ENCODE results near the gene CYP2R1. TPM values are rescaled to one million over a fixed set of nuclear protein-coding genes. Genes with fewer than 3 reads are reported as not detected.
A peak's percentile ranks its signal among the peaks of the same experiment; 100 is the strongest.
"Not testable (repeated sequence)": the region's sequence is repeated elsewhere in the genome, so short reads cannot be mapped to it uniquely, and the experiment has no call there.

Gene CYP2R1
- total RNA-seq, 2 experiments from 2014 or later = 11.7 to 16.6 TPM

DNA sequence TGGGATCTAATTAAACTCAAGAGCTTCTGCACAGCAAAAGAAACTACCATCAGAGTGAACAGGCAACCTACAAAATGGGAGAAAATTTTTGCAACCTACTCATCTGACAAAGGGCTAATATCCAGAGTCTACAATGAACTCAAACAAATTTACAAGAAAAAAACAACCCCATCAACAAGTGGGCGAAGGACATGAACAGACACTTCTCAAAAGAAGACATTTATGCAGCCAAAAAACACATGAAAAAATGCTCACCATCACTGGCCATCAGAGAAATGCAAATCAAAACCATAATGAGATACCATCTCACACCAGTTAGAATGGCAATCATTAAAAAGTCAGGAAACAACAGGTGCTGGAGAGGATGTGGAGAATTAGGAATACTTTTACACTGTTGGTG lies 8.3 kb downstream of the CYP2R1 start:
- peaks cover 12% of the 10 kb centered on the region for H3K4me1 Mint-ChIP-seq
- H3K27ac Mint-ChIP-seq; DNase-seq; ATAC-seq; H3K9me3 Mint-ChIP-seq (ENCODE audit: low read depth); H3K4me3 Mint-ChIP-seq; CTCF ChIA-PET; H3K27me3 Mint-ChIP-seq: not testable (repeated sequence)
- H3K36me3 Mint-ChIP-seq = peaks cover 53% of the 10 kb centered on the region

DNA sequence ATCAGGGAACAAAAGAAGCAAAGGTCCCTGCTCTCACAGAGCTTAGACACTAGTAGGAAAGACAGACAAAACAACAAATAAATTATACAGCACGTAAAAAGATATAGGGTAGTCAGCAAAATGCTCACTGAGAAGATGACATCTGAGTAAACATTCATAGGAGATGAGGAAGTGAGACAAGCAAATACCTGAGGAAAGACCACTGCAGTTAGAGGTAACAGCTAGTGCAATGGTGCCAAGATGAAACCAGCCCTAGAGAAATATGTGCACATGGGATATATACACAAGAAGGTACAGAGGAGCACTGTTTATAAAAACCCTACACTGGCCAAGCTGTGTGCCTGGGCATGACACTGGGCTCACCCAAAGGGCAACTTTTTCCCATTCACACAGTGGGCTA lies 9.8 kb downstream of the CYP2R1 start:
- peaks cover 1% of the 10 kb centered on the region for H3K4me1 Mint-ChIP-seq
- H3K36me3 Mint-ChIP-seq = peaks cover 59% of the 10 kb centered on the region
- CTCF ChIA-PET = interaction anchor here (1.7 kb wide), 1 partner anchor 9 kb away, joined by 10 read pairs; the partner anchor contains the start of gene CYP2R1

DNA sequence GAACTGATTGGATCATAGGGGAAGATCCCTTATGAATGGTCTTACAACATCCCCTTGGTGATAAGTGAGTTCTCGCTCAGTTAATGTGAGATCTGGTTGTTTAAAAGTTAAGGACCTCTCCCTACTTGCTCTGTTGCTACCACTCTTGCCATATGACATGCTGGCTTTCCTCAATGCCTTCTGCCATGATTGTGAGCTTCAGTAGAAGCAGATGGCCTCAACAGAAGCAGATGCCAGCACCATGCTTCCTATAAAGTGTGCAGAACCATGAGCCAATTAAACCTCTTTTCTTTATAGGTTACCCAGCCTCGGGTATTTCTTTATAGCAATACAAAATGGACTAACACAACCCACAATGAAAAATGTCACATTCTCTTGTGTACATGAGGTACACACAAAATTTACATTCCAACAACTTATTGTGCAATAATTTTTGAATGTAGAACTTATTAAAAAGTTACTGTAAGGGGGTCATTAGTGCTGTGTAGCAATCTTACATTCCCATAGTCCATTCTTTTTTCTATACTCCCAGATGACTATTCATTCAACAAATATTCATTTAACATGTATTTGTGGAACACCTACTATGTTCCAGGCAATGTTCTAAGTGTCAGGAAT lies 10.3 kb downstream of the CYP2R1 start:
- no peak for ATAC-seq
- no peak overlapping the region for H3K27ac Mint-ChIP-seq
- no peak for DNase-seq
- H3K36me3 Mint-ChIP-seq = peaks cover 62% of the 10 kb centered on the region
- H3K9me3 Mint-ChIP-seq (ENCODE audit: low read depth) = peaks cover 2% of the 10 kb centered on the region
- peaks cover 1% of the 10 kb centered on the region for H3K4me1 Mint-ChIP-seq
- CTCF ChIA-PET = interaction anchor here (1.7 kb wide), 1 partner anchor 10 kb away, joined by 10 read pairs; the partner anchor contains the start of gene CYP2R1
- H3K4me3 Mint-ChIP-seq = no peak overlapping the region
- H3K27me3 Mint-ChIP-seq = no peaks in the 10 kb centered on the region

More for the DNA sequence above, 9.8 kb downstream of the CYP2R1 start:
- ATAC-seq = no peak
- Mint-ChIP-seq H3K9me3 (ENCODE audit: low read depth) (peaks cover 2% of the 10 kb centered on the region), H3K4me3 (no peak overlapping the region), H3K27ac (no peak overlapping the region), H3K27me3 (no peaks in the 10 kb centered on the region)
- no peak for DNase-seq

DNA sequence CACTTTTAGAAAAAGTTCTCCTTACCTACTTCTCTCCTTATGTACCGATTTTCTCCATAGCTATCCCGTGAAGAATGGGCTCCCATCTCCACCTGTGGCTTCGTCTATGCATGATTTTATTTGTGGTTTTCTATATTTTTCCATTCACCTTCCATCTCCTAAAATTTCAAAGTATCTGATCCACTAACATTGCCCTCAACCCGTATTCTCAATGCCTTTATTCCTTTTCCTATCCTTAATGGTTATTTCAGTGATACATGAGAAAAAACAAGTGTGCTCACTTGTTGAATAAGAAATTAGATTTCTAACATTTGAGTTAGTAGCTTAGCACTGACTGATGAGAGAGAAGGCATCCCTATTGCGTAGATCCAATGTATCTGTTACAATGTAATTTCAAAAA lies 16.9 kb downstream of the CYP2R1 start:
- no peak for ATAC-seq
- Mint-ChIP-seq H3K27me3 (no peaks in the 10 kb centered on the region), H3K36me3 (peaks cover 75% of the 10 kb centered on the region), H3K9me3 (ENCODE audit: low read depth) (no peaks in the 10 kb centered on the region), H3K27ac (no peak overlapping the region), H3K4me1 (peaks cover 3% of the 10 kb centered on the region), H3K4me3 (no peak overlapping the region)
- no peak for DNase-seq
- CTCF ChIA-PET = no interaction called here

DNA sequence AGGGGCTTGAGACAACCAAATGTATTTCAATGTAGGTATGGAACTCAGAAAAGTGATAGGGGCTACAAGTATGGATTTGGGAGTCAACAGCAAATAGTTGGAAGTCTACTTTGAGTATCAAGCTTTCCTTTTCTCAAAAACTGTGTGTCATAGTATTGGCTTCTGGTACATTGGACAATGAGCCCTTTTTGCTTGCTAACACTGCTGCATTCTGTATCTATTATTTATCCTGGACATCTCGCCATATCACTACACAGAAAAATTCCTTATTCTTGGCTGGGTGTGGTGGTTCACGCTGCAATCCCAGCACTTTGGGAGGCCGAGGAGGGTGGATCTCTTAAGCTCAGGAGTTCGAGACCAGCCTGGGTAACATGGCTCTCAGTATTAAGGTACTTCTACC lies 18.4 kb downstream of the CYP2R1 start:
- Mint-ChIP-seq H3K4me1 (peaks cover 3% of the 10 kb centered on the region), H3K9me3 (ENCODE audit: low read depth) (no peaks in the 10 kb centered on the region), H3K36me3 (peaks cover 76% of the 10 kb centered on the region), H3K27me3 (no peaks in the 10 kb centered on the region), H3K4me3 (no peak overlapping the region), H3K27ac (no peak overlapping the region)
- ATAC-seq (no peak), DNase-seq (no peak)
- CTCF ChIA-PET = no interaction called here

DNA sequence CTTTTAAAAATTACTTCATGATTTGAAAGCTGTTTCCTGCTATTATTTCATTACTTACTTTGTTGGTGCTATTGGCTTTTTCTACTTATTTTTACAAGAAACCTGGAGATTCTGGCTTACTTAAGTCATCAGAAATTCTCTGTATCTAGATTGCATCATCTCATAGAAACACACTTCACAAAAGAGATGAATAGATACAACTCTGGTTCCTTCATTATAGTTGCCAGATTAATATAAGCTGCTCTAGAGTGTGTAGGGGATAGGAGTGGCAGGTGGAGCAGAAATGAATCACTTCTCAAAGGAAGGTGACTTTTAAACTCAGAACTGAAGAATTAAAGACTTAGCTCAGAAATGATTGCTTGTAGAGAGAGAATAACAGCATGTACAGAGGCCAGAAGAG lies 20.0 kb downstream of the CYP2R1 start:
- CTCF ChIA-PET = no interaction called here
- H3K36me3 Mint-ChIP-seq = peaks cover 71% of the 10 kb centered on the region

DNA sequence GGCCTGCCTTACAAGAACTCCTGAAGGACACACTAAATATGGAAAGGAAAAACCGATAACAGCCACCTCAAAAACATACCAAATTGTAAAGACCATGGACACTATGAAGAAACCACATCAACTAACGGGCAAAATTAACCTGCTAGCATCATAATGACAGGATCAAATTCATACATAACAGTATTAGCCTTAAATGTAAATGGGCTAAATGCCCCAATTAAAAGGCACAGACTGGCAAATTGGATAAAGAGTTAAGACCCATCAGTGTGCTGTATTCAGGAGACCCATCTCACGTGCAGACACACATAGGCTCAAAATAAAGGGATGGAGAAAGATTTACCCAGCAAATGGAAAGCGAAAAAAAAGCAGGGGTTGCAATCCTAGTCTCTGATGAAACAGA lies 28.3 kb downstream of the CYP2R1 start:
- H3K4me3 Mint-ChIP-seq, CTCF ChIA-PET: not testable (repeated sequence)
- peaks cover 68% of the 10 kb centered on the region for H3K36me3 Mint-ChIP-seq

More for the DNA sequence above, 20.0 kb downstream of the CYP2R1 start:
- no peak for DNase-seq
- Mint-ChIP-seq H3K27me3 (no peaks in the 10 kb centered on the region), H3K27ac (no peak overlapping the region), H3K4me1 (peaks cover 5% of the 10 kb centered on the region), H3K9me3 (ENCODE audit: low read depth) (no peaks in the 10 kb centered on the region), H3K4me3 (no peak overlapping the region)
- ATAC-seq = no peak

DNA sequence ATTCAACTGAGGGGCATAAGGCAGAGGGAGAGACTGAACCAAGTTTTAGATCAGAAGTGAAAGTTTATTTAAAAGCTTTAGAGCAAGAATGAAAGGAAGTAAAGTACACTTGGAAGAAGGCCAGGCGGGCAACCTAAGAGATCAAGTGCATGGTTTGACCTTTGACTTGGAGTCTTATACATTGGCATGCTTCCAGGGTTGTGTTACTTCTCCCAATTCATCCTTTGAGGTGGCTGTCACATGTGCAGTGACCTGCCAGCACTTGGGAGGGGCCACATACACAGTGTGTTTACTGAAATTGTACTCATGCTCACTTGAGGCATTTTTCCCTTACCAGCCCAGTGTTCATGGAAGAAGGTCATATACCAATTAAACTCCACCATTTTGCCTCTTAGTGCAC lies 30.4 kb downstream of the CYP2R1 start:
- Mint-ChIP-seq H3K27me3 (no peaks in the 10 kb centered on the region), H3K4me3 (no peak overlapping the region), H3K4me1 (peaks cover 4% of the 10 kb centered on the region), H3K27ac (peak overlapping the region; percentile 25), H3K9me3 (ENCODE audit: low read depth) (peaks cover 16% of the 10 kb centered on the region), H3K36me3 (peaks cover 68% of the 10 kb centered on the region)
- DNase-seq = no peak
- ATAC-seq = no peak
- CTCF ChIA-PET = no interaction called here

More for the DNA sequence above, 28.3 kb downstream of the CYP2R1 start:
- ATAC-seq, H3K27me3 Mint-ChIP-seq, H3K27ac Mint-ChIP-seq, DNase-seq, H3K4me1 Mint-ChIP-seq: not testable (repeated sequence)
- peaks cover 16% of the 10 kb centered on the region for H3K9me3 Mint-ChIP-seq (ENCODE audit: low read depth)

DNA sequence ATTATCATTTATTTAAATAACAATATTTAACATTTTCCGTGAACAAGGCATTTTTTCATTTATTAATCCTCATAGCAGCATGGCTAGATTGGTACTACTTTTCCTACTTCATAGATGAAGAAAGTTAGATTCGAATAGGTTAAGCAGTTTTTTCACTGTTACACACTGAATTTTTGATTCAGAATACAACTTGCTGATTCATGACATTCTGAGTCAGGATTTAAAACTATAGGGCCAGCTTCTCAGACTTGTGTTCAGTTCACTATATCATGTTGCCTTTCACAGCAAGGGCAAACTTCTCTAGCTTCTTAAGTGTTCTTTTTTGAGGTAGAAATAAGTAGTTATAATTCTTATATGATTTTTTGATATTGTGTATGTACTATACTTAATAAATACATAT lies 31.5 kb downstream of the CYP2R1 start:
- H3K9me3 Mint-ChIP-seq (ENCODE audit: low read depth) = peaks cover 16% of the 10 kb centered on the region
- H3K27ac Mint-ChIP-seq = no peak overlapping the region
- CTCF ChIA-PET = no interaction called here
- DNase-seq = no peak
- peaks cover 70% of the 10 kb centered on the region for H3K36me3 Mint-ChIP-seq
- H3K4me3 Mint-ChIP-seq = no peak overlapping the region
- no peaks in the 10 kb centered on the region for H3K4me1 Mint-ChIP-seq
- H3K27me3 Mint-ChIP-seq = no peaks in the 10 kb centered on the region
- no peak for ATAC-seq

DNA sequence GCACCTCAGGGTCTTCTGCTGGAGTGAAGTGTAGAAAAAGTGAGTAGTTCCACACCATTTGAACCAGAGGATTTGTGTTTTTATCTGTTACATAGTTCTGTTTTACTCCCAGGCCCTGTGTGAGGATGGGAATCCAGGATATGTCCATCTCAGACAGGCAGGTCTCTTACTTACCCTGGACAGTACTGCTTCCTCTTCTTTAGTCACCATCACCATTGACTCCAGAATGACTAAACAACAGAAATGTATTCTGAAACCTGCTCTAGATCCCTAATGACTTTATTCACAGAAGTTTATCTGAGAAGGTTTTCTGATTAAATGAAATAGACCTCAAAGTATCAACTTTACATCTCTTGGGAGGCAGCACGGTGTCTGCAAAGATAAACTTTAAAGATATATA lies 33.6 kb downstream of the CYP2R1 start:
- H3K36me3 Mint-ChIP-seq = peaks cover 71% of the 10 kb centered on the region
- no peak overlapping the region for H3K4me3 Mint-ChIP-seq
- H3K27ac Mint-ChIP-seq = no peak overlapping the region
- ATAC-seq (no peak), DNase-seq (no peak)
- CTCF ChIA-PET = no interaction called here
- peaks cover 11% of the 10 kb centered on the region for H3K9me3 Mint-ChIP-seq (ENCODE audit: low read depth)
- H3K4me1 Mint-ChIP-seq = no peaks in the 10 kb centered on the region
- no peaks in the 10 kb centered on the region for H3K27me3 Mint-ChIP-seq

DNA sequence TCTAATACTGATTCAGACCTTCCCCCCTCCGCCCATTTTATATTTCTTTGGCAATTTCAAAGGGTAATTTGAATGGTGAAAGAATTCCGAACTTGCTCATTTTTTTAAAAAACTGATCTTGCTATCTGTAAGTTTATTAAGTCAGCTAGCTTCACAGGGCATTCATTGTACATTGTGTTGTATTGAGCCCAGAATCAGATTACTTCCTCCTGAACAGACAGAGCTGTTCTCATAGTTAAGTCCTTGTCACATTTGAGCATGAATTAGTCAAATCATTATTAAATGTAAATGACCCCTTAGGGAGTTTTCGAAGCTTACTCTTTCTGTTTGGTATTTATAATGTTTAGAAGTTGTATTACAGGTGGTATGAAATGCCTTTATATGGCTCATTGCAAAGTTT lies 34.4 kb downstream of the CYP2R1 start:
- DNase-seq = no peak
- peaks cover 72% of the 10 kb centered on the region for H3K36me3 Mint-ChIP-seq
- no peaks in the 10 kb centered on the region for H3K4me1 Mint-ChIP-seq
- ATAC-seq = no peak
- CTCF ChIA-PET = no interaction called here
- H3K4me3 Mint-ChIP-seq = no peak overlapping the region
- H3K9me3 Mint-ChIP-seq (ENCODE audit: low read depth) = peaks cover 11% of the 10 kb centered on the region
- H3K27me3 Mint-ChIP-seq = no peaks in the 10 kb centered on the region
- no peak overlapping the region for H3K27ac Mint-ChIP-seq

DNA sequence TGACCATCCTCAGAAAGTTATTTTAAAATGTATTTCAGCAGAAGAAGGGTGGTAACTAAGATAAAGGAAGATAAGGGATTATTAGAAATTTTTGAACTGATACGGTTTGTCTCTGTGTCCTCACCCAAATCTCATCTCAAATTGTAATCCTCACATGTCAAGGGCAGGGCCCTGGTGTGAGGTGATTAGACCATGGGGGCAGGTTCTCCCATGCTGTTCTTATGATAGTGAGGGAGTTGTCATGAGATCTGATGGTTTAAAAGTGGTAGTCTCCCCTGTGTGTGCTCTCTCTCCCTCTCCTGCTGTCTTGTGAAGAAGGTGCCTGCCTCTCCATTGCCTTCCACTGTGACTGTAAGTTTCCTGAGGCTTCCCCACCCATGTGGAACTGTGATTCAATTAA lies 36.1 kb downstream of the CYP2R1 start:
- Mint-ChIP-seq H3K9me3 (ENCODE audit: low read depth) (peaks cover 7% of the 10 kb centered on the region), H3K27ac (no peak overlapping the region), H3K27me3 (no peaks in the 10 kb centered on the region), H3K4me3 (no peak overlapping the region), H3K36me3 (peaks cover 71% of the 10 kb centered on the region), H3K4me1 (peaks cover 8% of the 10 kb centered on the region)
- ATAC-seq (no peak), DNase-seq (no peak)
- CTCF ChIA-PET = no interaction called here

DNA sequence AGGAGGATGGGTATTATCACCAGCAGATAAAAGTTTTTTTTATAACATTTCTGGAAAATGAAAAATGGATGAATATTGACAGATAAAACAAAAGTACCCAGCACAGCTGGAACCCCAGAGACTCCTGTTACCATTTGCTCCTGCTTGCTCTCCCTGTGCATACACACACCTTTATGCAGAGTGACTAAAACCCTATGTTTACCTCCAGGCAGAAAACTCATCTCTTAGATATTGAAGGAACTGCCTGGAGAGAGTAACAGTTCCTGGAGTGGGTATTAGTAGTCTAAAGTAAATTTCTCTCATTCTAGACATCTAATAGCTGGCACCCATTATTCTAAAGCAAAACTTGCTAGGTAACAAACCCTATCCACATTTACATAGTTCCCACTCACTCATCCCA lies 38.0 kb downstream of the CYP2R1 start:
- CTCF ChIA-PET = no interaction called here
- no peak overlapping the region for H3K27ac Mint-ChIP-seq
- peaks cover 8% of the 10 kb centered on the region for H3K4me1 Mint-ChIP-seq
- ATAC-seq (no peak), DNase-seq (no peak)
- H3K36me3 Mint-ChIP-seq = peaks cover 66% of the 10 kb centered on the region
- H3K4me3 Mint-ChIP-seq = no peak overlapping the region
- no peaks in the 10 kb centered on the region for H3K27me3 Mint-ChIP-seq
- peaks cover 7% of the 10 kb centered on the region for H3K9me3 Mint-ChIP-seq (ENCODE audit: low read depth)

DNA sequence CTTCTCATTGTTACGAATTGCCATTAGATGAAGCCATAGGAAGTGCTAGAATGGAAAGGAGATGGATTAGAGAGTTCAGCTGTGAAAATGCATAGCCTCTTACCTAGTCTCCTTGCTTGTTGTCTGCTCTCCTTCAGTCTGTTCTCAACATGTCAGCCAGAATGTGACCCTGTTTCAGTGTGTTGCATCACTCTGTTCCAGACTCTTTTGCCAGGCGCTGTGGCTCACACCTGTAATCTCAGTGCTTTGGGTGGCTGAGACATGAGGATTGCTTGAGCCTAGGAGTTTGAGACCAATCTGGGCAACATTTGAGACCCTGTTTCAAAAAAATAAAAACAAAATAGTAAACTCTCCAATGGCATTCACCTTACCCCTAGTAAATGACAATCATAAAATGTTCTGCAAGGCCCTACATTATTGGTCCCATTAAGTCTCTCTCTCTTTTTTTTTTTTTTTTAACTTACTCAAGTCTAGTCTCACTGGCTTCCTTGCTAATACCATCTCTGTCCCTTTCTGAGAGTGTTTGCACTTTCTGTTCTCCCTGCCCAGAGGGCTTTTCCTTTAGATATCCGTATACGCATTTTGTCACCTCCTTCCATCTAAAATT lies 39.4 kb downstream of the CYP2R1 start:
- CTCF ChIA-PET = no interaction called here
- H3K36me3 Mint-ChIP-seq = peaks cover 67% of the 10 kb centered on the region
- peaks cover 7% of the 10 kb centered on the region for H3K9me3 Mint-ChIP-seq (ENCODE audit: low read depth)
- H3K4me1 Mint-ChIP-seq = peaks cover 8% of the 10 kb centered on the region
- H3K27ac Mint-ChIP-seq = no peak overlapping the region
- ATAC-seq = no peak
- no peaks in the 10 kb centered on the region for H3K27me3 Mint-ChIP-seq
- H3K4me3 Mint-ChIP-seq = no peak overlapping the region
- no peak for DNase-seq
